IMR-90 (cell line): ENCODE data around the gene MRPL54. TPM values are rescaled to one million over a fixed set of nuclear protein-coding genes. Genes with fewer than 3 reads are reported as not detected.

Experiments
- ATAC-seq: fragments of 200-7000 bp; cut with Tn5 transposase; 2 replicates; pipeline ENCODE4 v1.9.1; 2020; ENCODE audit warnings: low read depth, mild to moderate bottlenecking, moderate library complexity
- BruUV-seq: library from RNA; stranded (reverse); fragments of 400-500 nt; replicated peaks from 2 replicates; lab custom pipeline; 2021; lab: Mats Ljungman, UMichigan
- CTCF ChIA-PET: fragments of 300-600 bp; formaldehyde crosslinking; extraction: SDS; loops from one replicate; lab custom pipeline; 2021; ENCODE audit warnings: antibody characterized with exemption; lab: Yijun Ruan, JAX
- POLR2A ChIA-PET: fragments of 300-600 bp; sonication (Branson Sonifier 250); formaldehyde crosslinking; loops from one replicate; lab custom pipeline; 2022; ENCODE audit warnings: antibody characterized with exemption; ENCODE audit not compliant: unreplicated experiment; lab: Charles Lee
- DNase-seq: peaks from one replicate; pipeline ENCODE4 v3.0.0; 2013
- H2AFZ ChIP-seq: replicated peaks from 2 replicates; pipeline ENCODE3; 2013; ENCODE audit warnings: low read length, mild to moderate bottlenecking; ENCODE audit not compliant: poor library complexity
- H2AK5ac ChIP-seq: 2 replicates; pipeline ENCODE4 v1.6.1; 2013; ENCODE audit warnings: low read depth, low read length, inconsistent platforms
- H2AK9ac ChIP-seq: replicated peaks from 2 replicates; pipeline ENCODE3; 2013; ENCODE audit warnings: mild to moderate bottlenecking, low read depth, low read length, moderate library complexity; ENCODE audit not compliant: poor library complexity
- H2BK120ac ChIP-seq: 2 replicates; pipeline ENCODE4 v1.6.1; 2013; ENCODE audit warnings: low read depth, low read length, inconsistent platforms
- H2BK15ac ChIP-seq: 3 replicates; pipeline ENCODE4 v1.6.1; 2013; ENCODE audit warnings: low read depth, low read length, inconsistent platforms
- H2BK20ac ChIP-seq: 2 replicates; pipeline ENCODE4 v1.6.1; 2013; ENCODE audit warnings: low read depth, mild to moderate bottlenecking, inconsistent platforms, low read length, moderate library complexity
- H2BK5ac ChIP-seq: 2 replicates; pipeline ENCODE4 v1.6.1; 2013; ENCODE audit warnings: mild to moderate bottlenecking, low read depth, low read length, inconsistent platforms; ENCODE audit not compliant: poor library complexity, severe bottlenecking
- H3K14ac ChIP-seq: replicated peaks from 2 replicates; pipeline ENCODE4 v1.6.1; 2013; ENCODE audit warnings: low read depth, low read length, inconsistent platforms
- H3K18ac ChIP-seq: 2 replicates; pipeline ENCODE4 v1.6.1; 2013; ENCODE audit warnings: low read depth, low read length, control low read depth
- H3K23ac ChIP-seq: 2 replicates; pipeline ENCODE4 v1.6.1; 2013; ENCODE audit warnings: low read depth, low read length, inconsistent platforms
- H3K27ac ChIP-seq: 2 replicates; pipeline ENCODE4 v1.5.1; 2013; ENCODE audit warnings: mild to moderate bottlenecking, control low read depth, low read length; ENCODE audit not compliant: insufficient read depth
- H3K27me3 ChIP-seq: 2 replicates; pipeline ENCODE4 v1.6.1; 2013; ENCODE audit warnings: low read length; ENCODE audit not compliant: control insufficient read depth, insufficient read depth
- H3K36me3 ChIP-seq: 2 replicates; pipeline ENCODE4 v1.6.1; 2013; ENCODE audit warnings: low read length, mixed read lengths; ENCODE audit not compliant: control insufficient read depth, insufficient read depth
- H3K4ac ChIP-seq: 2 replicates; pipeline ENCODE4 v1.6.1; 2013; ENCODE audit warnings: low read depth, low read length, inconsistent platforms
- H3K4me1 ChIP-seq: 2 replicates; pipeline ENCODE4 v1.6.1; 2013; ENCODE audit warnings: low read length, mixed read lengths; ENCODE audit not compliant: control insufficient read depth, insufficient read depth
- H3K4me2 ChIP-seq: 2 replicates; pipeline ENCODE4 v1.6.1; 2013; ENCODE audit warnings: low read depth, mild to moderate bottlenecking, control low read depth, low read length, moderate library complexity
- H3K4me3 ChIP-seq: 2 replicates; pipeline ENCODE4 v1.5.1; 2013; ENCODE audit warnings: low read depth, mild to moderate bottlenecking, control low read depth, low read length, moderate library complexity; ENCODE audit not compliant: insufficient read depth
- H3K56ac ChIP-seq: 2 replicates; pipeline ENCODE4 v1.6.1; 2013; ENCODE audit warnings: low read length, inconsistent platforms; ENCODE audit not compliant: insufficient read depth; ENCODE audit errors: extremely low read depth
- H3K79me1 ChIP-seq, 2 experiments: 2 replicates each; pipeline ENCODE4 v1.6.1; 2013; ENCODE audit warnings: low read length in 2 of 2, inconsistent platforms in 1 of 2, low read depth in 1 of 2
- H3K9ac ChIP-seq: 2 replicates; pipeline ENCODE4 v1.6.1; 2013; ENCODE audit warnings: low read depth, low read length, control low read depth
- H3K9me1 ChIP-seq: 2 replicates; pipeline ENCODE4 v1.6.1; 2013; ENCODE audit warnings: low read length, inconsistent platforms; ENCODE audit not compliant: insufficient read depth
- H3K9me3 ChIP-seq: 2 replicates; pipeline ENCODE4 v1.6.1; 2013; ENCODE audit warnings: low read length; ENCODE audit not compliant: control insufficient read depth, insufficient read depth
- H4K20me1 ChIP-seq: 2 replicates; pipeline ENCODE4 v1.6.1; 2013; ENCODE audit warnings: low read length, inconsistent platforms; ENCODE audit not compliant: insufficient read depth
- H4K5ac ChIP-seq: 2 replicates; pipeline ENCODE4 v1.6.1; 2013; ENCODE audit warnings: mild to moderate bottlenecking, low read depth, low read length, control low read depth
- H4K8ac ChIP-seq, 2 experiments: 2 replicates each; pipeline ENCODE4 v1.6.1; 2013; ENCODE audit warnings: low read depth in 2 of 2, low read length in 2 of 2, control low read depth in 1 of 2, inconsistent platforms in 1 of 2
- H4K91ac ChIP-seq: 2 replicates; pipeline ENCODE4 v1.6.1; 2013; ENCODE audit warnings: low read depth, low read length, inconsistent platforms; ENCODE audit not compliant: insufficient read depth
- CHD1 ChIP-seq: IDR thresholded peaks from 2 replicates; pipeline ENCODE4 v1.6.1; 2012; ENCODE audit warnings: low read depth, low read length, improper control_type of control experiment
- CTCF ChIP-seq: conservative IDR thresholded peaks from 2 replicates; pipeline ENCODE4 v1.5.1; 2012; ENCODE audit warnings: mild to moderate bottlenecking, low read depth, low read length, improper control_type of control experiment
- WGBS, 2 experiments: methylation state at CpG; one replicate each; pipeline versions ENCODE4 v1.1.5 to v1.1.7; 2013; ENCODE audit warnings: missing lambda C conversion rate in 2 of 2; ENCODE audit not compliant: insufficient read length in 1 of 2; ENCODE audit errors: extremely low coverage in 2 of 2; 5-methylcytosine and 5-hydroxymethylcytosine counted together
- dilution Hi-C: fragments of 300-500 bp; cut with HindIII; formaldehyde crosslinking; loops from one replicate; pipeline ENCODE4 v1.14.3; 2018; ENCODE audit warnings: low sequenced_read_pairs; ENCODE audit not compliant: unreplicated experiment
- in situ Hi-C: fragments of 300-500 bp; cut with MboI; formaldehyde crosslinking; loops from 3 replicates; pipeline ENCODE4 v1.14.3; 2019; ENCODE audit warnings: low sequenced_read_pairs, inconsistent platforms, mixed read lengths
- intact Hi-C: fragments of 100-400 bp; cut with micrococcal nuclease; formaldehyde crosslinking; loops from 2 replicates; pipeline ENCODE4 v1.10.0; 2022
- polyA plus RNA-seq, 3 experiments: library from polyadenylated mRNA; depleted of rRNA; stranded (reverse); fragments of >200 nt; gene quantifications; 2 replicates each; pipeline ENCODE4 v1.2.3, GENCODE V29; 2012; ENCODE audit warnings: low replicate concordance in 1 of 3
- total RNA-seq: library from RNA; depleted of rRNA; stranded (reverse); fragments of >200 nt; gene quantifications from 2 replicates; pipeline ENCODE4 v1.2.3, GENCODE V29; 2012

Gene MRPL54
- total and polyA plus RNA-seq, 2 of the 4 experiments (the other 2 are of a cell fraction), result 55.9 to 75.7 TPM

- dilution Hi-C loops, result no loop called here
- H3K9ac ChIP-seq, result no peak overlapping the region
- WGBS, 2 experiments, result 3% methylated on average over 23 of the region's 46 CpGs; no CpG with 5 or more reads in 1 of the 2 experiments
These were observed 39.1 kb downstream of the MRPL54 start for GRCh38 chr19:3801412-3802096.

More at GRCh38 chr19:3801412-3802096, 39.1 kb downstream of the MRPL54 start:
- POLR2A ChIA-PET, result no interaction called here
- Histone ChIP-seq H4K20me1 (no peaks in the 10 kb centered on the region), H4K8ac (no peak overlapping the region), H3K9me3 (peaks cover 6% of the 10 kb centered on the region; the same call in 1 of the 2 replicates), H3K4me3 (no peak overlapping the region), H3K4ac (no peak overlapping the region), H3K9me1 (no peaks in the 10 kb centered on the region), H3K14ac (no peak overlapping the region), H3K27me3 (peaks cover 35% of the 10 kb centered on the region), H3K18ac (no peak overlapping the region), H2AFZ (peak overlapping the region; percentile 84), H2AK5ac (no peak overlapping the region), H3K56ac (no peak overlapping the region), H2BK120ac (no peak overlapping the region), H2BK5ac (no peak overlapping the region), H2AK9ac (no peak overlapping the region), H2BK15ac (no peak overlapping the region), H3K79me1 (no peaks in the 10 kb centered on the region), H3K23ac (no peak overlapping the region), H2BK20ac (no peak overlapping the region), H3K4me2 (peak overlapping the region; percentile 40; the same call in 1 of the 2 replicates), H3K36me3 (no peaks in the 10 kb centered on the region), H3K4me1 (no peaks in the 10 kb centered on the region), H4K91ac (no peak overlapping the region), H3K27ac (no peak overlapping the region), H4K5ac (no peak overlapping the region)
- TF ChIP-seq CTCF (peak; percentile 25; the same call in 1 of the 2 replicates), CHD1 (no peak)
- CTCF ChIA-PET, result no interaction called here
- DNase-seq (no peak), ATAC-seq (peak; percentile 72)
- intact Hi-C loops (no loop called here), in situ Hi-C loops (no loop called here)
- no TSS peak for BruUV-seq
